HG03066 (cell line): ENCODE data around the gene POLR1A.
A peak's percentile ranks its signal among the peaks of the same experiment; 100 is the strongest.
"Not testable (repeated sequence)": the region's sequence is repeated elsewhere in the genome, so short reads cannot be mapped to it uniquely, and the experiment has no call there.

ENCODE experiments used
- ATAC-seq: cut with Tn5 transposase; IDR thresholded peaks from one replicate; pipeline ENCODE4 v1.9.1; 2021; ENCODE audit warnings: low read depth; ENCODE audit not compliant: unreplicated experiment

Gene POLR1A

DNA sequence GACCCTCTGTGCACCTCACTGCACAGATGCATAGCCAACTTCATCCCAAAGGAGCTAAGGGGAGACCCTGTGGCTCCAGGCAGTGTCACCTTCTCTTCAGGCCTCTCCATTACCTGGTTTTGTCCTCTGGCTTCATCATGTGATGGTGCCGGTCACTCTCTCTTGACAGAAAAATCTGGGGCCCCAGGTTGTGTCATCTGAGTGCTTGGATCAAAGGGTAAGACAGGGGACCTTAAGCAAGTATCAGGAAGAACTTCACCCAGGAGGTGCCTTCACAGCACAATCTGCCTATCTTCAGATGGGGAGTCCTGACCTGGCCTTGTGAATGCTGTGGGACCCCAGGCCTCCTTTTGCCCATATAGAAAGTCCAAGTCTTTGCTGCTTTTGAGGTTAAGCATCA is 104.4 kb downstream of the POLR1A start:
- no peak for ATAC-seq

DNA sequence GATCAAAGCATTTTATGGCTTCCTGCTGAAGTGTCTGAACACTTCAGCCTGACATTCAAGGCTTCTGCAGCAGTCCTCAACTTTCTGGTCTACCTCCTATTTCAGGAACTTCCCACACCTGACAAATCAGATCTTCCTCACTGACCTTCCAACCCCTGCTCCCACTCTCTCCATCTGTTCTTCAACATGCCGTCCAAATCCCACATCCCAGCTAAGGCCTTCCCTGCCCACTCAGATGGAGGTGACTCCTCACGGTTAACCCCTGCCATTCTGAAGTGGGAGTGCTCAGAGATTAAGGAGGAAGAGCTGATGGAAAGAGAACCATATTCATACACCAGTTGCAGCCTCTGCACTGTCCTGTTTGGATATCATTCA is 104.8 kb downstream of the POLR1A start:
- no peak for ATAC-seq

DNA sequence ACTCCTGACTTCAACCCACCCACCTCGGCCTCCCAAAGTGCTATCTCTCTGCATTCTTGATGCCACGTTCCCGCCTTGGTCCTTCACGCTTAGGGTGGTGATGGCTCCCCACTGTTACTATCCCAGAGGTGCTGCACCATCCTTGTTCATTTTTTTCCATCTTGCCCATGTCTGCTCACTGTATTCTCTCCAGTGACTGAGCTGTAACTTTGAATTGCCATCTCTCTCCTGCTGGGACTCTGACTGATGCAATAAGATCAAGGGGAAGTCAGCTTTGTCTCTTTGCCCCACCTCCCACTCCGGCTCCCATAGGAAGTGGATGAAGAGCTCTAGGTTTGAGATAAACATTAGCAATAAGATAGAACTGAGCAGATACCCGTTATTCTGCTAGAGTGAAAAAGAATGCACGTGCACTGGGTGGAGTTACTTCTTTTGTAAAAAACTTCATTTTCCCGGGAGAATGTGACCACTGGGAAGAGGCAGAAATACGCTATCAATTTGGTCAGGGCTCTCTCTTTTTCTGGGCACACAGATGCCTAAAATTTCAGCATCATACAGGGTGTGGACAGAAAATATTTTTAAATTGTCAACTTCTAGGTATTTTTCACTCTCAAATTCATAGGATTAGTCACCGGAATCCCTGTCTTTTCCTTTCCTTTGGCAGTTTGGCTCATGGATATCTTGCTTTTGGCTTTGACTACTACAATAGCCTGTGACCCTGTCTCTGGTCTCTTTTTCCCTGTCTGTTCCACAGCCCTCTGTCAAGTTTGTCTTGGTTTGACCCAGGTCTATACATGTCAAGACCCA is 105.4 kb downstream of the POLR1A start:
- ATAC-seq = no peak

DNA sequence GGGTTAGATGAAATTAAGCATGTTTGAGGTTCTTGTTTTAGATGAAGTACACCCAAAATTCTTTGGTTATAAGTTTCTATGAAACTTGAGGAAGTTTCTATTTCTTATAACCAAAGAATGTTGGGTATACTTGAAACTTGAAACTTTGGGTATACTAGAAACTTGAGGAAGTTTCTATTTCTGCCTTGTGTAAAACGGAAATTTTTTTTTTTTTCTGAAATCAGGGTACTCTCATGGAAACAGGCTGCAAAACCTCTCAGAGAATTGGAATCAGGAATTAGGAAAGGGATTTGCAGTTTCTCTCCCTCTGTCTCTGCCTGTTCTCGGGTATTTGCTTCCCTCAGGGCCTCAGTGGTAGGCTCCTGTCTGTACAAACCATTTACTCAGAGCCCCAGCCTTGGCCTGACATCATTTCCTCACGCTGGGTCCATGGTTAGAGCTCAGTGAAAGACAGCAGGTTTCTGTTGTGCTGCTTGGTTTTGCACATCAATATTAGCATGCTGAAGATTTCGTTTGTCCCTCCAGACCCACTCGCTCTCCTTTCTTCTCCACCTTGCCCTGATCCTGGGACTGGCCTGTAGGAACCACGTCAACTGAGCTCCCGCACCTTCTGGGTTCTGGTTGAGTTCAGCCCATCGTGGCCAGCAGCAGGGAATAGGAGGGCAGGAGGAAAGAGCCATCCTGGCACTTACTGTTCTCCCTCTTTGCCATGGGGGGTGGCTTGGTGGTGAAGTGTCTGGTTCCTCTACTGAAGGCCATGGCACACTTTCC is 106.4 kb downstream of the POLR1A start:
- ATAC-seq = peak; percentile 89

DNA sequence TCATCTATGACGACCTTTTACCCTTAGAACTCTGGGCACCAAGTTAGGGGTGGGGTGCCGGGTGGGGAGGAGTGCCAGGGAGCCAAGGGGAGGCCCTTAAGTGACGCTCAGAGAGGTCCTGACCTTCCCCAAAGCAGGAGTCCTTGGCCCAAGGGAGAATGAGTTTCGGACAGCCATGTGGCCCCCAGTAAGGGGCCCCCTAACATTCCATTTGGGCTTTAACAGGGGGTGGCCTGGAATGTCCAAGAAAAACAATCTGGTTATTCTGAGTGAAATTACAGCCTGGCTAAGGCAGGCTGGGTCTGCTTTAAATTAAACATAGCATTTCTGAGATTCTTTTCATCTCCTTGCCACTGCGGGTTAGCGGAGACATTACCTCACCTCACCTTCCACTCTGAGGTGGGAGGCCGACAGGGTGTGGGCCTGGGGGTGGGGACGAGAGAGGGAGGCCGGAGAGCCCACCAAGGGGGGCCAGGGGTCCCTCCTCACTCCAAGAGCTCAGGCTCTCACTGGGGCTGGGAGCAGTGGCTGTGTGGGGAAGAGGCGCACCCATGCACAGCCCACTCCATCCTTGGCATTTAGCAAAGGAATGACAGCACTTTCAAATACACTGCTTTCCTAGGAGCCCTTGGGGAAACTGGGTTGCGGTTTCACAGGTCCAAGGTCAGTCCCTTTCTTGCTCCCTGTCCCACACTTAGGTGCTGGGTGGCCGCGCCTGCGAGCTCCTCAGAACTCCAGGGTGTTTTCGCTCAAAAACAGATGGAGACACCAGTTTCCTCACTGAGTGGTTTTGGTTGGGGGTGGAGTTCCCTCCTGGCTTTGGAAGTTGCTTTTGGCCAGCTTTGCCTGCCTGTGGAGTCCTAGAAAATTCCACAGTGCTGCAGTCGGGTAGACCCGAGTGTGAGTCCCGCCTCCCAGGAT is 107.4 kb downstream of the POLR1A start:
- no peak for ATAC-seq

DNA sequence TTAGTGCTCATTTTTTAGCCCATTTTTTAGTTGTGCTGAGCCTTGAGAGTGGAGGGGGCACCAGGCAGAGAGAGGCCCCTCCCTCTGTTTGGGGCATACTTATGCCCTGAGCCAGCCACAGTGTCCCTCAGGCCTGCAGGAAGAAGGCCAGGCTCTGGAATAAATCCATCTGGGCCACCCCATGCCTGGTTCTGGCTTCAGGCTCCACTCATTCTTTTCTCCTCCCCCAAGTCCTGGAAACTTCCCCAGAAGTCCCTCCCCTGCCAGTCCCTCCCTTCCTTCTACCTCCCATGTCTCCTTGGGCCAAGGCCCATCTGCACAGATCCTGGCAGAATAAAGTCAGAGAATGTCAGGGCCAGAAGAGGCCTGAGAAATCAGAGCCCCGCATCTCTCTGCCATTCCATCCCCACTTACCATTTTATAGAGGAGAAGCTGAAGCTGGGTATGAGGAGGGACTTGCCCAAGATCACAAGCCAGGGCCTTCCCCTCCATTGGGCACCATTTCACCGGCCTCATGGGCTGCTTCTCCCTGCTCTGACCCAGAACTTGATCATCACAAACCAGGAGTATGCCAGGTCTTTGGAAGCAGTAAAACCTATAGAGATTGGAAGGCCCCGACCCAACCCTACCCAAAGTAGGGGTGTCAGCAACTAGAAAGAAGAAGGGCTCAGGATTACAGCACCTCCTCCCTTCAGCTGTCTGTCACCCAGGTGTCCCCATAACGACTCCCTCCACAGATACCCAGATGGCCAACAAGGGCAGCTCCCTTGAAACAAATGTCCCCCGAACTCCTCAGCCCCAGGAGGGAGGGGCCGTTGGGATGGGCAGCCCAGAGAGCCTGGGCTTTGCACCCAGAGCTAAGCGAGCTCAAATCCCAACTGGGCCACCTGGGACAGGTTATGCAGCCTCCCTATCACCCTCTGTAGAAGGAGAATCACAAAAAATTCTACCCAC is 108.4 kb downstream of the POLR1A start:
- ATAC-seq = no peak

DNA sequence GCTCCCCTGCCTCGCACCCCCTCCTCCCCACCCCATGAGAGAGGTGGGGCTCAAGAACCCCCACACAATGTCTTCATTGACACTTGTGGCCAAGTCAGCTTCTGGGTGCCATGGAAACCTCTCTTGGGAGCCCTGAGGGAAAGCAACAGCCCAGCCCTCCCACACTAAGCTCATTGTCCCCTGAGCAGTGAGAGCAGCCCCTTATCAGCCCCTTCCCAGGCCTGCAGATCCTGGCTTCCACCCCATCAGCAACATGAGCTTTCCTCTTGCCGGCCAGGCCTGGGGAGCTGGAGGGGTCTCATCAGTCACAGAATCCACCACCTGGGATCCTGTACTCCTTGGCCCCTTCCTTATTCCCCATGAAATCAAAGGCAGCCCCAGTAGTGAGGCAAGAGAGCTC is 109.1 kb downstream of the POLR1A start:
- ATAC-seq = no peak

DNA sequence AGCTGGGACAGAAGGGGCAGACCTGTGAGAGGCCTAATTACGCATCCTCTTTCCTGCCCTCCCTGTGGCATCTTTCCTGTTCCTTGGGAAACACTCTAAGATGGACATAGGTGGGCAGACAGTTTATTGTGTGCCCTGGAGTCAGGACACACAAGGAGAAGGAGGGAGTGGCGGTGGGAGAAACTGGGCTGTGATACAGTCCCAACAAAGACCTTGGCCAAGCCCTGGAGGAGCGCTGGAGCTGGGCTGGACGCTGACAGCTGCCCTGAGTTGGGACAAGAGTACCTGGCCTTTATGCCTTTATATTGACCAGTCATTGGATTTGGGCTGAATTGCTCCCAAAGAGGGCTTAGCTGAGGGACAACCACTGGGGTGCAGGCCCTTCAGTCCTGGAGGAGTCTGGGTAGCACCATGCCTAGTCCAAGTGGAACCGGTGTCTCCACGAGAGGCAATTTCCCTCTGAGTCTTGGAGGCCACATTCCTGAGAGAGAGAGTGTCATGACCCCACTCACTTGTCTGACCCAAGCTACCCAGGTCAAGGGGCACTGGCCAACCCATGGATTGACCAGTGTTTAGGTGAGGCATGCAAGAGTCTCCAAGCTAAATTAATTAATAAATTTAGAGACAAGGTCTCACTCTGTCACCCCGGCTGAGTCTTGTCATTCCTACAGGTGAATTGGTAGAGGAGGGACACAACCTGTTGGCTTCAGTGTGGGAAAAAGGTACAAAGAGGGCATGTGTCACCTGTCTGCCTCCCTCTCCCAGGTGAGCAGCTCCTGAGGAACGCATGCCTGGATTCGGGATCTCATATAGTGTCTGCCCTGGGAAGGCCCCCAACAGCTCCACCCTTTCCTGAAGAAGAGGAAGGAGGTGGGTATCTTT is 109.8 kb downstream of the POLR1A start:
- ATAC-seq = no peak

DNA sequence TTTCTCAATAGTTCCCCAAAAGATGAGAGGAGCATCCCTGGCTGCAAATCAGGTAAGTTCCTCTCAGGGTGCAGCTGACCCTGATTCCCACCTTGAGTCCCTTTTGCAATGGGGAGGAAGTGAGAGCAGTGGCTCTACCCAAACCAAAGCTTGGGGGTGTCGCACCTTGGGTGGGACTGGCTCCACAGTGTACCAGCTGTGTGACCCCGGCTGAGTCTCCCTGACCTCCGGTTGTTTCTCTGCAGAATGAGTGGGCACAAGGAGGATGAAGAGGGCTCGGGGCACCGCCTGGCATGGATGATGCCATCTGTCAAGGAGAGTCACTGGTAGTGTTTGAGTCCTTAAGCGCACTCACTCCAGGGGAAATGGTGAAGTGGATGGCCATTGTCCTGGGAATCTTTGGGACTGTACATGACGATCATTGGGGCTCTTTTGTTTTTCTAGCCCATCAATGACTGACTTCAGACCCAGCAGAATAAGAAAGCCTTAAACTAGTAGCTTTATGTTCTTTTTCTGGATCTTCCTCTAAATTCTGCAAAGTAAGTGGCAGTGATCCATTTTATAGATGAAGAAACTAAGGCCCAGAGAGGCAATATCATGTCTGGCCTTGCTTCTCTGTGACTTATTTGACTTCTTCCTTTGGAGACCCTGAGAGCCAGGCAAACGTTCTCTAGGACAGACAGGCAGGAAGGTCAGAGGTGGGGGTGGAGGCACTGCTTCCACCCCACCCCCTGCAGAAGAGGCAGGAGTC is 110.6 kb downstream of the POLR1A start:
- ATAC-seq = no peak

DNA sequence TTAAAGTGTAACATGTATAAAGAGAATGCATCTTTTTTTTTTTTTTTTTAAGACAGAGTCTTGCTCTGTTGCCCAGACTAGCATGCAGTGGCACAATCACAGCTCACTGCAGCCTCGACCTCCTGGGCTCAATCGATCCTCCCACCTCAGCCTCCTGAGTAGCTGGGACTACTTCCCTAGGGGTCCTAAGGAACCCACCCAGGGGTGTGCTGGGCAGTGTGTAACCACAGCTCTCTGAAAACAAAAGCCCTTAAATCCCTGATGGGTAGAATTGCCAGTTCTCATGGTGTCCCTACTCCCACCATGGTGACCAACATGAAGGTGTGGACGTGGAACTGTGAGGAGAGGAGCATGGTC is 111.3 kb downstream of the POLR1A start:
- ATAC-seq = peak; percentile 14

DNA sequence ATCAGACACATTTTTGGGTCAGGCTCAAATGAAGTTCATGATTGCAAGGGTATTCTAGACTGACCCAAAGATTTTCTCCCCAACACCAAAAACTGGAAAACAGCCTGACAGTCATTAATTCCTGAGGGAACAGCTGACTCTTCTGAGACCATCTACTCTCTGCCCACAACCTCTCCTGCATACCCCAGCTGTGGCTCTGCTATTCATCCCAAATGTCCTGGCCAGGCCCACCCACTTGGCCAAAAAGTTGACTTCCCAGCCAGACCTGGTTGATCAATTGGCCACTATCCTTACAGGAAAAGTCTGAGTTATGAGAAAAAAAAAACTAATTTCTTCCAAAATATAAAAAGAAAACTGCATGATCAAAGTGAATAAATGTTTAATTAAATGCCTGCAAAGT is 113.1 kb downstream of the POLR1A start:
- ATAC-seq = no peak

DNA sequence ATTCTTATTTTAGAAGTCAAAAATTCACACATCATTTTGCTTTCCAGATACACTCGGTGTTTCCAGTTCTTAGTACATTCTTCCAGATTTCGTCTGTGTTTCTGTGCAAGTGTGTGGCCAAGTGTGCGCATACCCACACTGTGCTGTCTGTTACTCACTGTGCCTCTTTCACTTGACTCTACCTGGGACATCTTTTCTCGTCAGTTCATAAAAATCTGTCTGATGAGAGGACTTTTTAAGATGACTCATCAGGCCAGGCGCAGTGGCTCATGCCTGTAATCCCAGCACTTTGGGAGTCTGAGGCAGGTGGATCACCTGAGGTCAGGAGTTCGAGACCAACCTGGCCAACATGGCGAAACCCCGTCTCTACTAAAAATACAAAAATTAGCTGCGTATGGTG is 113.6 kb downstream of the POLR1A start:
- ATAC-seq = not testable (repeated sequence)

DNA sequence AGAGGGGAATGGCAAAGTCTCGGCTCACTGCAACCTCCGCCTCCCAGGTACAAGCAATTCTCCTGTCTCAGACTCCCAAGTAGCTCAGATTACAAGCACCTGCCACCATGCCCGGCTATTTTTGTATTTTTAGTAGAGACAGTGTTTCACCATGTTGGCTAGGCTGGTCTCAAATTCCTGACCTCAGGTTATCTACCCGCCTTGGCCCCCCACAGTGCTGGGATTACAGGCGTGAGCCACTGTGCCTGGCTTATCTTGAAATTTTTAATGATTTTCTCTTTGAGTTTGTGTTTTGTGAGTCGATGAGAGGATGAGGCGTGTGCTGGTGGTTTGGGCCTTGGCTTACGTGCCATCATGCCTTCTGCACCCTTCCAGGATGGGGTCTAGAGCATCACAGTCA is 115.6 kb downstream of the POLR1A start:
- no peak for ATAC-seq

DNA sequence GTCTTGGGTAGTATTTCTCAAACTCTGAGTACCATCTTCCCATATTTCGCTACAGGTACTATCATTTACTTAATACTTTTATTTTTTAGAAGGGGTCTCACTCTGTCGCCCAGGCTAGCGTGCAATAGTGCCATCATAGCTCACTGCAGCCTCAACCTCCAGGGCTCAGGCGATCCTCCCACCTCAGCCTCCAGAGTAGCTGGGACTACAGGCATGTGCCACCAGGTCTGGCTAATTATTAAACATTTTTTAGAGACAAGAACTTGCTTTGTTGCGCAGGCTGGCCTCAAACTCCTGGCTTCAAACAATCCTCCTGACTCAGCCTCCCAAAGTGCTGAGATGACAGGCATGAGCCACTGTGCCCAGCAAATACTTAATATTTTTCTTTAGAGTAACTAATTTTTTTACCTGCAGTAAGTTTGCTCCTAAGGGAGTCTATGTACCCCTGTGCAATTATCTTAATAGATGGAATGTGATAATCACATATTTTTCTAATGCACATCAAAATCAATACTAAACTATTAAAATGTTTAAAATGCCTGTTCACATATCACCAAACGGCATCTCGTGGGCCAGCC is 116.3 kb downstream of the POLR1A start:
- ATAC-seq = no peak

DNA sequence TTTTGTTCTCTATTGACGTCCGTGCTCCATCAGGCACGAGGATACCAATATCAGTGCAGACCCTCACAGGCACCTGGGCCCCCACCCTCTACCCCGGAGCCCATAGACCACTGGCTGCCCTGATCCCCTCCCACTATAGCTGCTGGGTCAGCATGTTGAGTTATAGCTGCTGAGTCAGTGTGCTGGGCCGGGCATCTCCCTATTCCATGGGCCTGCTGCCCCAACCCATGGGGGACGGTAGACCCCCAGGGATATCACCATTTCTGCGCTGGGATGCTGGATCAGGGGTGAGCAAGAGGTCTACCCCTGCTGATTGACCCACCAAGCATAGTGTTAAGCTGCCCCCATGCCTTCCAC is 116.8 kb downstream of the POLR1A start:
- ATAC-seq = no peak

DNA sequence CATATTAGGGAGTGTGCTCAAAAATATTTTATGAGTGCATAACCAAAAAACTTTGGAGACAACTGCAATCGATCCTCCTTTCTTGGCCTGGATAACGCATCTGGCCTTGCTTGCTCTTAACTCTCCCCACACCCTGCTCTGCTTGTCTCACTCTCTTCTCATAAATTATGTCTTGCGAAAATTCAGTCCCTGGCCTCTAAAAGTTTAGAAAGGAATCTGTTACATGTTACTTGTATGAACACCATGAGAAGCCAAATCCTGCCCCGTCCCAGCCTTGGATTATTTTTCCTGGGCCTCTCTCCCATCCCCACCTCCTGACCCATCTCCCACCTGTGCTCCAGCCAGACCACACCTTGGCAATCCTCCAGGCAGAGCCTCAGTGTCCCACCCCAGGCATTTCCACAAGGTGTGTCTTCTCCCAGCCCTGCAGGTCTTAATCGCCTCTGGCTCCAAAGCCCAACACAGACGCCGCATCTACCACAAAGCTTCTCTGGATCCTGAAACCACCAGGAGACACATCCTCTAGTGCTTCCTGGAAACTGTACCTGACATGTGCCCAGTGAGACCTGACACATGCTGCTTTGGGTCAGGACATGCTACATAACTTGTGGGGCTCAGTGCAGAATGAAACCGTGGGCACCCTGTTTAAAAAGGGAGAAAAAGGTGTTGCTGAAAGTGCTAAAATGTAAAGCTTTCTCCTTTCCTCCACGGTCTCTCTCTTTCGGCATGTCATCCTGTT is 117.3 kb downstream of the POLR1A start:
- ATAC-seq = no peak
